Measurements from ENCODE around the gene VWA3A.
"Not testable (repeated sequence)": the region's sequence is repeated elsewhere in the genome, so short reads cannot be mapped to it uniquely, and the experiment has no call there.

VWA3A gene, protein sequence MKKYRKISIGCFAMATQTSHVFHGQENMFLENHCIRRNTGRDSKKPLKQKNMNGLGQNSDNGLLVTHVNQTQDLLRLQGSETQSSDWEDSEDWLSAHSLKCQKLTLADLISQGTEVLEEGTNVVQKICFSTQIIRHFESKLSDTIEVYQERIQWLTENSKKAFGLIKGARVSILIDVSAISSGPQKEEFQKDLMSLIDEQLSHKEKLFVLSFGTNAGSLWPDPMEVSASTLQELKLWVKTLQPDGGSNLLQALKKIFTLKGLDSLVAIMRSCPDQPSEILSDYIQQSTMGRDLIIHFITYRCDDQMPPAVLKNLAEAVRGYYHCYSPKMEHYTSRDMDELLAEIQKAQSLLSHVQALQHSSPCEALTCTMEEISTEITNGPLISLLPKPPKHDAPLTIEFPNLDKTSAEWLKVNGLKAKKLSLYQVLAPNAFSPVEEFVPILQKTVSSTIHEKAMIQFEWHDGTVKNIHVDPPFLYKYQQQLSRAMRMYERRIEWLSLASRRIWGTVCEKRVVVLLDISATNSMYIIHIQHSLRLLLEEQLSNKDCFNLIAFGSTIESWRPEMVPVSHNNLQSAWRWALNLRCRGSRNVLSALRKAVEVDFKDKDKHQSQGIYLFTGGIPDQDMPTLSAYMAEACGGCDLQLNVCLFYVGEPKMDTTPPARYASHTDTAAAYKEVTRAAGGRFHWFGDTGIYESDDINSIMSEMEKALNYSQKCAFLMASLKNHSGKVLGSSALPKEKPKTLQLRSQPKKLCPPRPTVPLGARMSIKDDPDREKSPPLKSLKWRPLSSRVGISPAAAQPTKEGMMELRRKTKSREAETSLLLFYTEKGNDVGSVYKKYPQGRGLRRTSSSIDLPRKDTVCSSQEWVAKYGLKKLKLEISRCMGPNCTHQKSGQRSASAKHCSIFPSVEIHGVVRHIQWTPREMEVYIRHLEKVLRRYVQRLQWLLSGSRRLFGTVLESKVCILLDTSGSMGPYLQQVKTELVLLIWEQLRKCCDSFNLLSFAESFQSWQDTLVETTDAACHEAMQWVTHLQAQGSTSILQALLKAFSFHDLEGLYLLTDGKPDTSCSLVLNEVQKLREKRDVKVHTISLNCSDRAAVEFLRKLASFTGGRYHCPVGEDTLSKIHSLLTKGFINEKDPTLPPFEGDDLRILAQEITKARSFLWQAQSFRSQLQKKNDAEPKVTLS

DNA sequence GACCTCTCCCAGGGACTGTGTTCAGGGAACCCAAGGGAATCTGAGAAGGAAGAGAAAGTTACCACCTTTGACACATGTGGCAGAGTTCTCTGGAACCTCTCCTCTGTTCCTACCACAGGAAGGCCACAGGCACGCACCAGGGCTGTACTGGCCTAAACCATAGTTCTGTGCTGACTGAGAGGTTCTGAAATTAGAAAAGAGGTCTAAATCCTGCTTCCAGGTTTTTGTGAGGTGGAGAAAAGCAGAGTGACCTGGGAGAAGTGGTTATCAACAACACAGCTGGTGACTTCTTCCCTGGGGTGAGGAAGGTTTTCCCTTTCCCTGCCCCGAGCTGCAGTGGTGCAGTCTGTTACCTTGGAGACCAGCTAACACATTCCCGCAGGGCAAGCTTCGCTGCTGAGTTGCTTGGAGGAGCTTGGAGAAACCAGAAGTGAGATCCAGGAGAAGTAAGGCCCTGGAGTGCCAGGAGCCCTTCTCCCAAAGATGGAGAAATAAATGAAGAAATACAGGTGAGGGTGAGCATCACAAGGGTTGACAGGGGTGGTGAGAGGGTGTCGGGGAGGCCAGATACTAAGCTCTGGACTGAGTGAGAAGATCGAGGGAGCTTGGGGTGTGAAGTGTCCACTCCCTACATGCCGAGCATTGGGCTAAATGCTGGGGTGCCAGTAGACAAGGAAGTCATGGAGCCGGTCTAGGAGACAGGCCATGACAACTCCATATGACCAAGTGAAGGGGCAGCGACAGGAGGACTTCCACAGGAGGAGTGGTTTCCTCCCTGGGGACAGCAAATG, at the start of gene VWA3A:
Gene VWA3A (plus strand): TSS at position 399 of the 791 bp plus-strand sequence. CDS start 97 bp downstream, at position 496.
- DNase-seq: no peak

DNA sequence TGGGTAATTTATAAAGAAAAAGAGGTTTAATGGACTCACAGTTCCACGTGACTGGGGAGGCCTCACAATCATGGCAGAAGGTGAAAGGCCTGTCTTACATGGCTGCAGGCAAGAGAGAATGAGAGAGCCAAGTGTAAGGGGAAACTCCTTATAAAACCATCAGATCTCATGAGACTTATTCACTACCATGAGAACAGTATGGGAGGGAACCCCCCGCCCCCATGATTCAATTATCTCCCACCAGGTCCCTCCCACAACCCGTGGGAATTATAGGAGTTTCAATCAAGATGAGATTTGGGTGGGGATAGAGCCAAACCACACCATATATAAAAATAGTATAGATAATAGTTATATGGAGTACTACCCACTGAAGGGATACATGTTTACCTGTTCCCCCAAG, 48.5 kb upstream of the VWA3A start:
- DNase-seq: not testable (repeated sequence)

DNA sequence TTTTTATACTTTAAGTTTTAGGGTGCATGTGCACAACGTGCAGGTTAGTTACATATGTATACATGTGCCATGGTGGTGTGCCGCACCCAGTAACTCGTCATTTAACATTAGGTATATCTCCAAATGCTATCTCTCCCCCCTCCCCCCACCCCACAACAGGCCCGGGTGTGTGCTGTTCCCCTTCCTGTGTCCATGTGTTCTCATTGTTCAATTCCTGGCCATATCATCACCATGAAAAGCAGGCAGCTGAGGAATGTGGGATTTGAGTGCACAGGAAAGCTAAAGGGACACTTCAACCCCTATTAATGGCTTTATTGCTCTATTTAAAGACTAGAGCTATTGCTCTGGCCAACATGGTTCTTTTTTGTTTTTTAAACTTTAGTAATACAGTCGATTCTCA, 46.5 kb upstream of the VWA3A start:
- DNase-seq: not testable (repeated sequence)

DNA sequence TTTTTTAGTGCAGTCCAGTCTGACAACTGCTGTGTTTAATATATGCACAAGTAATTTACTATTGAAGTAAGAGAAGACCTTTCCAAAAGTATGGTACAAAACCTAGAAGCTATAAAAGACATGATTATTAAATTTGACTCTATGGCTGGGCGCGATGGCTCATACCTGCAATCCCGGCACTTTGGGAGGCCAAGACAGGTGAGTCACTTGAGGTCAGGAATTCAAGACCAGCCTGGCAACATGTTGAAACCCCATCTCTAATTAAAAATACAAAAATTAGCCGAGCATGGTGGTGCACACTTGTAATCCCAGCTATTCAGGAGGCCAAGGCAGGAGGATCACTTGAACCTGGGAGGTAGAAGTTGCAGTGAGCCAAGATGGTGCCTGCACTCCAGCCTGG, 41.4 kb upstream of the VWA3A start:
- no peak for DNase-seq

DNA sequence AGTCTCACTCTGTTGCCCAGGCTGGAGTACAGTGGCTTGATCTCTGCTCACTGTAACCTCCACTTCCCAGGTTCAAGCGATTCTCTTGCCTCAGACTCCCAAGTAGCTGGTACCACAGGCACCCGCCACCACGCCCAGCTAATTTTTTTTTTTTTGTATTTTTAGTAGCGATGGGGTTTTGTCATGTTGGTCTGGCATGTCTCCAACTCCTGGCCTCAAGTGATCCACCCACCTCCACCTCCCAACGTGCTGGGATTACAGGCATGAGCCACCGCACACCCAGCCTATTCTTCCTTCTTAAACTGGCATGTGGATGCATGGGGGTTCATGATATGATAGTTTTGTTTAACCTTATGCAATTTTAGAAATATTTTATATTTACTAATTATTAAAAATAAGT, 39.4 kb upstream of the VWA3A start:
- no peak for DNase-seq

DNA sequence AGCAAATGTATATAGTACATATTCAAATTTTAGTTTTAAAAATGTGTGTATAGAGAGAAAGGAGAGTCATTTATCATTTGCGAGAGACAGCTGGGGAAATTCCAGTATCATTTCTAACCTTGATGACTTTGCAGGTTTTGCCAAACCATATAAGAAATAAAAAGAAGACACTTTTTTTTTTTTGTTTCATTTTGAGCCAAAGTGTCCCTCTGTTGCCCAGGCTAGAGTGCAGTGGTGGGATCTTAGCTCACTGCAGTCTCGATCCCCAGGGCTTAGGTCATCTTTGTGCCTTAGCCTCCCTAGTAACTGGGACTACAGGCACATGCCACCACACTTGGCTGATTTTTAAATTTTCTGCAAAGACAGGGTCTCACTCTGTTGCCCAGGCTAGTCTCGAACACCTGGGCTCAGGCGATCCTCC, 38.4 kb upstream of the VWA3A start:
- DNase-seq: no peak

DNA sequence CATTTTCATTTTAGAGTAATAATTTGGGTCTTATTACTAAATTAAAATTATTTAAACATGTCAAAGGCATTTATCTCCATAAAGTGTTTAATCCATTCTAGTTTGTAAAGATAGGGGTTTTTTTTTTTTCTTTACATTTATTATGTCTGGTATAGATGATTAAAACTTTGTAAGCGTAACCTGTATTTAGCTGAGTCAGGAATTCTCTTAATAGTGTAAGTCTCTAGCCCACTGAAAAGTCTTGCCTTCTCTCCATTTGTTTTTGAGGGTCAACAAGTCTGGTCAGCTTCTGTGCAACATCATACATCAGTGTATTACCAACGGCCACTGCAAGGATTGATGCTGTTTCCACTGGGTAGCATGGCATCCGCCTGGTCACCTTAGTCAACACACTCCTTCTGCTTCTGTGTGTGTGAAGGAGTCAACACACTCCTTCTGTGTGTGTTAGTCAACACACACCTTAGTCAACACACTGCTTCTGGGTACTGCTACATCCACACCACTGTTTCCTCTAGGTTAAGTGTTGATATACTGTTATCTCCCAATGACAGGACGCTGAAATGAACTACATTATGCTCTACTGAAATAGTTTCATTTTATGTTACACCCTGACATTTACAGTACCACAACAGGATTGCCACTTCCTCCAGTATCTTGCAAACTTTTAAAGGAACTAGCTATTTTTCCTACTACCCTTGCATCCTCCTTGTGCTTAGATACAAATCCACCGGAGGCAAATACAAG, 37.3 kb upstream of the VWA3A start:
- no peak for DNase-seq

DNA sequence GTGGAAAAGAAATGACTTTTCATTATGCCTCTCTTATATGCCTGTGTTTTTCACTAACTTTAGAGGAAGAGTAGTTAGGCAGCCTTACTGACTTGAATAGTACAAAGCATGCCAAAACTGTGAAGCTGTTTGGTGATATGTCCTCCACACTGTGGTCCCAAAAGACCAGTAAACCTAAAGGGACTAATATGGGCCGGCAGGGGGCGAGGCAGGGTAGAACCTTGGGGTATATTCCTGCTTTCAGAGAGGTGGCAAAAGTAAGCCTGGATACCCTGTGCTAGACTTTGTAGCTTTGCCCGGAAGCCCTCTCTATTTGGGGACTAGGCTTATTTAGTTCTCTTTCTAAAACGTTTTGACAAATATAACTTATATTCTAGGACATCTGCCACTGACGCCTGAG, 36.5 kb upstream of the VWA3A start:
- DNase-seq: no peak

DNA sequence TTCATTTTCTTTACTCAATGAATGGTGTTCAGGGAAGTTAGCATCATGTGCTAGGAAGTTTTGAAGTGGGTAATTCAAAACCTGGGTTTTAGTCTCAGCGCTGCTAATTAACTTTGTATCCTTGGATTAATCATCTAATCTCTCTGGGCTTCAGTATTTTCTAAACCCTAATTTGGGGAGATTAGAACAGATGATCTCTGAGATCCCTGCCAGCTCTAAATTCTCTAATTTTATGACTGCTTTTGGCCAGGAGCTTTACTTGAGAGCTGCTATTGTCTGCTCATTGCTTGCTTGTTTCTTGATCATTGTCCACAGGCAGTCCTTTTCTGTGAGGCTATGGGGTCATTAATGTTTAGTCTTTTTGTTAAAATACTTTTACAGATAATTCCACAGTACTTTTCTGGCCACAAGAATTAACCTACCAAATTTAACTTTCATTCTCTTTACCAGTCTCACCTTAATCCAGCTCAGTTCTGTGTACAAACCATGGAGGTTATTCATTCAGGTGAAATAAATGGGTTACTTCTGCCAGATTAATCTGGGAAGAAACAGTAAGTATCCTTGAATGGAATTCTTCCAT, 28.4 kb upstream of the VWA3A start:
- no peak for DNase-seq

DNA sequence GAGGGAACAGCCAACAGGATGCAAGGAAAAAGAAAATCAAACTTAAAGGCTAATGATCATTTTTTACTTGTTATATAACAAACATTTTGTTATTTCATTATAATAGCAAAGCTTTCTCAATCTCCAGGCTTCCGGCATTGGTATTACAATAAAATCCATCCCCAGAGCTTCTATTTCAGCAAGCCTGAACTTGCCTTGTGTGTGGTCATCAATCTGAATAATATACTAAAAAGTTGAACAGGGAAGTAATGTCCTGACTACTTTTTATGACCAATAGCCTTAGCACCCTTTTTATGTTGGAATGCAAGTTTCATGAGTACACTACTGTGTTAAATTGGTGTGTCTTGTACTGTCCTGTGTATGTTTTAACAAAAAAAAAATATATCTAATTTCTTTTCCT, 27.1 kb upstream of the VWA3A start:
- no peak for DNase-seq

DNA sequence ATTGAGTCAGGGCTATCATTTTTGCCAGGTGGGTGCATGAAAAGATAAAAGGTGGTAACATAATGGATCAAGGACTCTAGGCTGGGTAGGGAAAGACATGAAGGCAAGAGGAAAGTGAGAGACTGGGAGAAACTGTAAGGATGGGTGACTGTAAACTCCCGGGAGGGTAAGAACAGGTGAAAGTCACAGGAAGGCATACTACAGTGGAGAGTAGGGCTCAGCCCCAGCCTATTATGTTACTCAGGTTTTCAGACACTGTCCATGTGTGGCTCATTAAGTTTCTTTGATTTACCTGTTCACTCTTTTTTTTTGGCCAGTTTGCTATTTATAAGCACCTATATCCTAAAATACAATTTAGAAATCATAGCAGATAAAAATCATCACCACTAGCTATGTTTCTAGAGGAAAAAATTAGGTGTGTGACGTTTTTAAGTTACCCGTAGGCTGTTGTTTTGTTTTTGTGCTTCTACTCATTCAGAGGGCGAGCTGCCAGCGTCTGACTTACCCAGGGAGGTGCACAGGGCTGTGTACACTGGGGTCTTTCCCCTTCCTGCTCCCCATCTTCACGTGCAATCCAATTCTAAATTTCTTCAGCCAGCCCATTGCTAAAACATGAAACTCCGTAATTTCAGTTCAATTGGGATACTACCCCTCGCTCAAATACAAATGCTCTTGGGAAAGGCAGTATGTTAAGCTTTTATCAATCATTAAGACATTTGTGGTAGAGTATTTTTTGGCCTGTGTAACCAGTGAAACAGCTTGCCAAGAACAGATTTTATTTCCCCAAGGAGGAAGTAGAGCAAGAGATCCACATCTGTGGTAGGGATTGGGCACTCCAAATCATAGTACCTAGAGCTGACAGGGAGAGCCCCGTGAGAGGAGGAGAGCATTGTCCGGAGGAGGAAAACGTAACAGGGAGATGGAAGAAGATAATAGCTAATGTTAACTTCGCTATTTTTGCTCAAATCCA, 21.7 kb upstream of the VWA3A start:
- no peak for DNase-seq

DNA sequence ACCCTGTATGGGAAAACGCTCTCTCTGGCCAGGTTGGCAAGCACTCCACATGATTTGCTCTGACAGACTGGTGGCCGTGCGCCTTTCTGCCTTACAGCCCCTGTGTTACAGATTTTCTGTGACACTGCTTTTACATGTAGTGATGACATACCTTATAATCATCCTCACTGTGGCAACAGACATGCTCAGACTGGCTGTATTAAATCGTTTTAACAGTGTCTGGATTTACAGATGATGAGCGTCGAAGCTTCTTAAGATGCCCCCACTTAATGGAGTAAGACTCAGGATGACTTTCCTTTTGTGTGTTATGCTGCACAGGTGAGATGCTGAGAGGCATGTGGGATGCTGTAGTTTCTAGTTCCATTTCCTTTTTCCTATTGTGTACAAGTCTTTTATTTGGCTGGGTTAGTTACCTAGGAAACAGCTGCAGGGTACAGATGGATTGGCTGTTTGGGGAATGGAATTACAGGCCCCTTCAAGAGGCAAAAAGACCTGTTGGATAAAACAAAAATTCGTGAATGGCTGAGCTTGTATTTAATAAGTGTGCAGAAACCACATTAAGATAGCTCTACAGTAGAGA, 20.9 kb upstream of the VWA3A start:
- DNase-seq: no peak

DNA sequence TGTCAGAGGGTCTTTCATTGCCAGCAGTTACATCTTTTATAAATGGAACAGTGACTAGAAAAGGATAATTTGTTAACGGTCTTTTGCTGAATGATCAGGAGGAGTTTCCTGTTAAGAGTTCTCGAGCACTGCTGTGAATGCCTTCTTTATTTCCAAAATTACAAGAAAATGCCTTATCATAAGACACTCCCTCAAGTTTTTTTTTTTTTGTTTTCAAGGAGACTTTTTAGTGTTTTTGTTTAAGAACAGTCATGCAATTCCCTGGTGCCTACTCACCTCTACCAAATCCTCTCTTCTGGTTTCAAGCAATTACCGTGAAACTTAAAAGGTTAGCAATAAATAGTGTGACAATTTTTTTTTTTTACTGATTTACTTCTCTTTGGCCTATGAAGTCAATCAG, 19.0 kb upstream of the VWA3A start:
- DNase-seq: no peak

DNA sequence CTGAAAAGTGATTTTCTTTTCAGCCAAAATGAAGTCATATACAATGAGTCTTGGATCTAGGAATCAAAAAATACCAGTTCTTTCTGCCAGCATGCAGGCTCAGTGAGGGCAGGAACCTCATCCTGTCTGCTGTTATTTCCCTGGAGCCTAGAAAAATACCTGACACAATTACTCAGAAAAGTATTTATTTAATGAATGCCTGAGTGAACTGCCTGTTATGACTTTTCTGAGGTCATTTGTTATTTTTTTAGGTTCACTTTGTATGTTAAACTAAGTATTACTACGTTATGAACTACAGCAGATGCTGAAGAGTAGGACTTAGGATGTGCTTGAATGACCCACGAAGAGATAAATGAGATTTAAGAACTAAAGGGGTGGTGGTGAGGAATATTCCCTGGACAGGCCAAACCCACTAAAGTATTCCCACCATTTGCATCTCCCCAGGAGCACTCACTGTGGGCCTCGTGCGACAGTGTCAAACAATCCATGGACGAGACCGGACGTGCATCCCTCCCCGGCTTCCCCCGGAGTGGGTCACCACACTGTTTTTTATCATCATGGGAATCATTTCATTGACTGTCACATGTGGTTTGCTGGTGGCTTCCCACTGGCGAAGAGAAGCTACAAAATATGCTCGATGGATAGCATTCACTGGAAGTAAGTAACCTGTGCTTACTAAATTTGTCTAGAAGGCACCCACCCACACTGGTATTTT, 17.1 kb upstream of the VWA3A start:
- DNase-seq: no peak

DNA sequence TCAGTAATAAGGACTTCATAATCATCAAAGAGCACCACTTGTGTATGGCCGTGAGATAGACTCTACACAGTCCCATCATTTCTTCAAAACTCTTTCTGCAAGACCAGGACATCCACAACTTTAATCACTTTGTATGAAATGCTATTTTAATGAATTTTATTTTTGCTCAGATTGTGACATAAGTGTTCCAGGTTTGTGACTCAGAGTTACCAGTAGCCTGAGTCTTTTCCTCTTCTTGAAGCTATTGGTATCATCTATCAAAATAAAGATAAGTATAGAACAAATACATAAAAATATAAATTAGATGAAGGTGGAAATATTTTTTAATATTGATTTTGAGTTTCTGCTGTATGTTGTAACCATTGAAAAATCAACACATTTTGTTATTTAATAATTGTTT, 16.6 kb upstream of the VWA3A start:
- DNase-seq: no peak

DNA sequence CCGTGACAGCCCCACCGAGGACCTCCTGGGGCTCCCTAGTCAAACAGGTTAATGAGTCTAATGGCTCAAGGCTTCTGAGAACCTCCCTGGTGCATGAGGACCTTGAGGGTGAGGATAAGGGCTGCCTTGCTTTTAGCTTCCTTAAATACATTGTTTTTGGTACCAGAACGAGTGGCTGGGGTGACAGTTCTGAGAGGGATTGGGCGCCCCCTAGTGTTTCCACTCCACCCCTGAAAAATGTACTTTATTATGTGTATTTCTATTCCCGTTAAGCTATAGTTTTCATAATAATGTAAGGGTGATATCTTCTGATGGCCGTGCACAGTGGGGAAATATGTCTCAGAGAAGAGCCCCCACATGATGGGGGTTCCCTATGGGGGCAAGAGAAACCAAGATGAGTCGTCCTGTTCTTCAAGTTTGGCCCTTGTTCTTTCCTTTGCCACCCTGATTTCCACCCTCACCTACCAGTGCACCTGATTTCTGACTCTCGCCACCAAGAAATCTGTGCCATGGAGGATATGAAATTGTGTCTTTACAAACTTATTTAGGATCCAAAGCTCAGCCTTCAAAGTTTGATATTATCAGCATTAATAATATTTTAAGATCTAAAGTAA, 14.5 kb upstream of the VWA3A start:
- DNase-seq: peak; percentile 3

DNA sequence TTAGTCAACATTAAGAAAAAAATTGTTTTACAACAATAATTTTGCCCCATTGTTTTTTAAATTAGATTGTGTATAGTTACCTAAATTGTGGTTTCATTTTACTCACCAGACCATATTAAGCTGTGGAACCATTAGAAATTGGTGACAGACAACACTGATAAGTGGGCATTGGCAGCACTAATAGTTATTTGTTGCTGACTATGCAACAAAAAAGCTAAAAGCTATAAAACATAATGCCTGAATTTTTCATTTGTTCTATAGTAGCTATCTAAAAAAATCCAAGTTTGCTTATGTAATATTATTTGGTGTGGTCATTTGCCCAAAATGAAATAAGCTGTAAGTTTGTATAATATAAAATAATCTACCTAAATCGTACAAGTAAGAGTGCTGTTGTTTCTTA, 13.7 kb upstream of the VWA3A start:
- no peak for DNase-seq

DNA sequence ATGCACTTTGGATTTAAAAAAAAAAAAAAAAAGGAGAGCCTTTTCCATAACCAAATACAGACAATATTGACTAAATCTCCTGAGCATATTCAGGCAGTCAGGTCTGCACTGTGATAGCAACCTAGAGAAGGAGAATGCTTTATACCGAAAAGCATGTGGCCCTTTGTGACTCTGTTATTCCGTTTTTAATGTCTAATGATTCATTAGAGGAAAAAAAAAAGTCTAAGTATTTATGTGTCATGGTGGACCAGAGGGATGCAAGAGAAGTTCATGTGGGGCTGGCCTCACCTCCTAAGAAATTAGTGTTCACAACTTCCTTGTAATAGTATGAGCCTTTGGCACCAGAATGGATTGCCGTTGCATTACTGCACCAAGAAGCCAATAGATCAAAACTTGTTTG, 11.3 kb upstream of the VWA3A start:
- no peak for DNase-seq

DNA sequence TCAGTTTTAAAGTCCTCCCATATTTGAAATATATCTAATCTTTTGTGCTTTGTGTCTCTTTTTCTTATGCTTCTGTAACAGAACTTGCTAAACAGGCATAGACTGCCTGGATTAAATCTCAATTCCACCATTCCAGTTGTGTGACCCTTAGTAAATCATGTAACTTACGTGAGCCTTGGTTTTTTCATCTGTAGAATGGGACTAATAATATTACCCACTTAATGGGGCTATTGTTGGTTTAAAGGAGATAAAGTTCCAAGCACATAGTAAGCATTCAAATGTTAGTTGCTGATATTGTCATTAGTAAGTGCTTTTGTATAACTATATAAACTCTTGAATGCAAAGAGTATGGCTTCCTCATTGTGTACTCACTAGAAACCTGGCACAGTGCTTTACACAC, 5.9 kb upstream of the VWA3A start:
- DNase-seq: no peak
